ENCODE results near the gene DEK.

- TF ChIP-seq ZBTB33 (IDR thresholded peaks at IDR 0.05; ENCODE audit: borderline replicate concordance, low read depth): no peak
- no peak for TF ChIP-seq TCF12 (IDR thresholded peaks at IDR 0.05)
- TF ChIP-seq MEF2A (IDR thresholded peaks at IDR 0.05; ENCODE audit: borderline replicate concordance, low read depth): no peak
- TF ChIP-seq CTCF (IDR thresholded peaks at IDR 0.05): no peak
- TF ChIP-seq POLR2AphosphoS5 (IDR thresholded peaks at IDR 0.05; ENCODE audit: low read depth, low read length): no peak
Measured at GRCh38 chr6:18268066-18268465, 3.7 kb upstream of the DEK start.

All from SK-N-SH (cell line).